Spleen (tissue), 11 donors: ENCODE data around the gene THBS4. TPM values are rescaled to one million over a fixed set of nuclear protein-coding genes. Genes with fewer than 3 reads are reported as not detected.

Experiments used
- DNase-seq: peaks from one replicate; pipeline ENCODE4 v3.0.0-alpha.2; 2020
- H3K27ac ChIP-seq, 8 donors: fragments of 200-600 bp; sonication (generic) in 7 of 8; 1 replicate in 4 of 8; 2 replicates in 4 of 8; pipeline versions ENCODE4 v1.5.0 to v1.8.0; 2016 to 2021; ENCODE audit warnings: inconsistent platforms in 4 of 8, mild to moderate bottlenecking in 4 of 8, moderate library complexity in 1 of 8
- H3K27me3 ChIP-seq, 7 donors: fragments of 200-600 bp; sonication (generic) in 6 of 7; replicated peaks in 1 of 7; 1 replicate in 4 of 7; 2 replicates in 3 of 7; pipeline versions ENCODE4 v1.5.0 to v1.8.0; 2016 to 2021; ENCODE audit warnings: inconsistent platforms in 3 of 7, mild to moderate bottlenecking in 1 of 7
- H3K36me3 ChIP-seq, 6 donors: fragments of 200-600 bp; sonication (generic) in 5 of 6; 1 replicate in 4 of 6; 2 replicates in 2 of 6; pipeline versions ENCODE4 v1.5.0 to v1.8.0; 2016 to 2021; ENCODE audit warnings: inconsistent platforms in 2 of 6
- H3K4me1 ChIP-seq, 6 donors: fragments of 200-600 bp; sonication (generic) in 5 of 6; 1 replicate in 3 of 6; 2 replicates in 3 of 6; pipeline versions ENCODE4 v1.5.0 to v1.8.0; 2016 to 2021; ENCODE audit warnings: inconsistent platforms in 3 of 6
- H3K4me3 ChIP-seq, 8 donors: fragments of 200-600 bp; sonication (generic) in 7 of 8; 1 replicate in 4 of 8; 2 replicates in 4 of 8; pipeline versions ENCODE4 v1.5.0 to v1.8.0; 2016 to 2021; ENCODE audit warnings: inconsistent platforms in 4 of 8, mild to moderate bottlenecking in 4 of 8, moderate library complexity in 2 of 8
- H3K9me3 ChIP-seq, 8 donors: fragments of 200-600 bp; sonication (generic) in 7 of 8; 1 replicate in 4 of 8; 2 replicates in 4 of 8; pipeline versions ENCODE4 v1.5.0 to v1.8.0; 2016 to 2021; ENCODE audit warnings: inconsistent platforms in 4 of 8
- POLR2A ChIP-seq, 3 donors: fragments of 450-650 bp; IDR thresholded peaks; one replicate each; pipeline ENCODE4 v1.5.1; 2017; ENCODE audit warnings: antibody characterized with exemption in 3 of 3, mild to moderate bottlenecking in 1 of 3
- POLR2AphosphoS5 ChIP-seq, 3 donors: sonication (generic); formaldehyde crosslinking; IDR thresholded peaks; one replicate each; pipeline ENCODE4 v1.5.1; 2017; ENCODE audit warnings: antibody characterized with exemption in 3 of 3
- whole genome bisulfite sequencing, 5 donors: extraction: QIAGEN DNeasy Blood & Tissue Kit in 3 of 5; methylation state at CpG; one replicate each; pipeline versions ENCODE4 v1.1.5 to v1.1.7; 2013 to 2018; 5-methylcytosine and 5-hydroxymethylcytosine counted together
- intact Hi-C: fragments of 100-400 bp; cut with DNase I; formaldehyde crosslinking; loops from one replicate; pipeline ENCODE4 v1.15.0; 2023; ENCODE audit warnings: low total_unique reads
- polyA plus RNA-seq, 3 donors: library from polyadenylated mRNA; stranded (reverse); fragments of 200-250 nt; gene quantifications; one replicate each; pipeline ENCODE4 v1.2.1, GENCODE V29; 2013
- total RNA-seq, 7 donors: library from RNA; depleted of rRNA in 3 of 7; stranded (reverse); fragments of >200 nt in 3 of 7; fragmentation: NEBNext Ultra II Directional in 4 of 7; extraction: Animal tissue kit (Norgen Biotek cat#: 25700) in 4 of 7; gene quantifications; one replicate each; pipeline versions ENCODE4 v1.1.0 to v1.2.1, GENCODE V29; 2016 to 2021
- TF ChIP-seq, protein P1 (sequence below), 11 experiments: fragments of 200-600 bp in 7 of 11; fragments of 450-650 bp in 4 of 11; sonication (generic) in 4 of 11; IDR thresholded peaks in 8 of 11; conservative IDR thresholded peaks in 3 of 11; 1 replicate in 7 of 11; 2 replicates in 4 of 11; pipeline versions ENCODE4 v1.4.0 to v1.8.0; 2016 to 2021; ENCODE audit warnings: antibody characterized with exemption in 11 of 11, inconsistent platforms in 4 of 11, mild to moderate bottlenecking in 1 of 11
- donor health status: healthy with polysubstance abuse.
- donor health status: DM: no; HTN: no; CAD: no; lungs with moderate emphysema.
- donor health status: DM: no; HTN: no; CAD: no.
- donor health status: Bipolar disorder and iron deficiency.
- donor health status: healthy.
- donor health status: DM: no; HTN: no; CAD: no.
- donor health status: DM: yes; HTN: yes; CAD: no.

The THBS4 gene
- total and polyA plus RNA-seq, 10 donors, result 0.34 to 1.1 (median 0.68) TPM

DNA sequence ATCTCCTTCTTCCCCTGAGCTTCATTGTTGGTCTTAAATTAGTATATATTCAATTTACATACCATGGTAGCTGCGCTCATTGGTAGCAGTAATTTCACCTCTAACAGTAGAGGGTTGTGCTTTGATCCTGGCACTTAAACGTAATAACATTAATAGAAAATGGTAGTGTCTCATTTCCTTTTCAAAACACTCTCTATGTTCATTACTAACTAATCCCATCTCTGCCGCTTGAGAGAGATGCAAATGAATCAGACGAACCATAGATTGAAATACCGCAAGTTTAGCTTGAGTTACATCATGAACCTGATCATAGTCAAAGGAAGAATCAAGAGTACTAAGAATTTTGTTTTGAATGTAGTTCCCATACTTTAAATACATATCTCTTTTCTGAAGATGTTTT lies 2.2 kb downstream of the THBS4 start:
- WGBS, 5 donors, result 69 to 83% (median 74%) methylated on average over 5 of the region's 5 CpGs
- peaks cover 0 to 75% (median 45%) of the 10 kb centered on the region in 7 donors for H3K27me3 ChIP-seq
- no peak overlapping the region for H3K4me3 ChIP-seq
- peaks cover 0 to 12% (median 6%) of the 10 kb centered on the region in 6 donors for H3K4me1 ChIP-seq
- TF ChIP-seq POLR2AphosphoS5 (IDR thresholded peaks at IDR 0.05) (no peak), POLR2A (IDR thresholded peaks at IDR 0.05) (no peak)
- TF ChIP-seq, protein P1, sequence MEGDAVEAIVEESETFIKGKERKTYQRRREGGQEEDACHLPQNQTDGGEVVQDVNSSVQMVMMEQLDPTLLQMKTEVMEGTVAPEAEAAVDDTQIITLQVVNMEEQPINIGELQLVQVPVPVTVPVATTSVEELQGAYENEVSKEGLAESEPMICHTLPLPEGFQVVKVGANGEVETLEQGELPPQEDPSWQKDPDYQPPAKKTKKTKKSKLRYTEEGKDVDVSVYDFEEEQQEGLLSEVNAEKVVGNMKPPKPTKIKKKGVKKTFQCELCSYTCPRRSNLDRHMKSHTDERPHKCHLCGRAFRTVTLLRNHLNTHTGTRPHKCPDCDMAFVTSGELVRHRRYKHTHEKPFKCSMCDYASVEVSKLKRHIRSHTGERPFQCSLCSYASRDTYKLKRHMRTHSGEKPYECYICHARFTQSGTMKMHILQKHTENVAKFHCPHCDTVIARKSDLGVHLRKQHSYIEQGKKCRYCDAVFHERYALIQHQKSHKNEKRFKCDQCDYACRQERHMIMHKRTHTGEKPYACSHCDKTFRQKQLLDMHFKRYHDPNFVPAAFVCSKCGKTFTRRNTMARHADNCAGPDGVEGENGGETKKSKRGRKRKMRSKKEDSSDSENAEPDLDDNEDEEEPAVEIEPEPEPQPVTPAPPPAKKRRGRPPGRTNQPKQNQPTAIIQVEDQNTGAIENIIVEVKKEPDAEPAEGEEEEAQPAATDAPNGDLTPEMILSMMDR (IDR thresholded peaks at IDR 0.05 in 8 of 11, conservative IDR thresholded peaks at IDR 0.05 in 3 of 11), result no peak
- H3K27ac ChIP-seq, result no peak overlapping the region
- no peaks in the 10 kb centered on the region for H3K9me3 ChIP-seq
- intact Hi-C loops, result no loop called here
- no peaks in the 10 kb centered on the region for H3K36me3 ChIP-seq
- DNase-seq, result no peak

DNA sequence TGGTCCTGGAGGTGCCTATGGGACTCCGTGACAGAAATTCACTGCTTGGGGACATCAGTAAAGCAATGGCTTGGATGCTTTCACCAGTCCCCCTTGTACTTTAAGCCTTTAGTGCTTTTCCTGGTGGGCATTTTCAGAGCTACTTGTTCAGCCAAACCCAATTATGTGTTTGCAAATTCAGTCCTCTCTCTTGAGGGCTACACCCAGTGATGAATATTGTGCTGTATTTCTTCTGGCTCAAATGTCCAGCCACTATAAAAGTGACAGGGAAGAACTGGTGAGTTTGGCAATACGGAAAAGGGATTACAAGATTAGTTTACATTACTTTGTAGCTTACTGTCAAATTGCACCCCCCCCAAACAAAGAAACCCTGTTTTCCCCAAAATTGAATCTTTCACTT lies 4.5 kb downstream of the THBS4 start:
- no peak for DNase-seq
- intact Hi-C loops, result no loop called here
- Histone ChIP-seq H3K27ac (no peak overlapping the region), H3K27me3 (peaks cover 0 to 71% (median 27%) of the 10 kb centered on the region in 7 donors), H3K36me3 (no peaks in the 10 kb centered on the region), H3K4me1 (peaks cover 0 to 12% (median 5%) of the 10 kb centered on the region in 6 donors), H3K4me3 (no peak overlapping the region), H3K9me3 (no peaks in the 10 kb centered on the region)
- no peak for TF ChIP-seq POLR2A (IDR thresholded peaks at IDR 0.05)
- 66 to 84% (median 69%) methylated on average over 2 of the region's 2 CpGs for WGBS, 5 donors

DNA sequence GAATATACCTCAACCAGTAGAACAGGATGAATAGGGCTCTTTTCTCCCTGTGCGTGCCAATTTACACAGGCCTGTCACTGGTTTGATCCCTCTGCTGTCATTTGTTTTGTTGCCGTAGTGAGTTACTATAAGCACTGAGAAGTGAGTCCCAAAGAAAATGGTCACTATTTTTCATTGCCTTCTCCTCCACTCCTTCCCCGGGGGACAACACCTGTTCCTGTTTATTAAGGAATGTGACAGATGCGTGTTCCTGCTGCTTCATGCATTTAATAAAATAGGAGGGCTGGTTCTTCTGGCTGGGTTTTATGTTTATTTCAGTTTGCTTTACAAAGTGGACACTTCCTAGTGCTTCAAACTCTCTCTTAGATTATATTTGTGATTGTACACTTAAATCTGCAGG lies 6.4 kb downstream of the THBS4 start:
- no peak for TF ChIP-seq POLR2AphosphoS5 (IDR thresholded peaks at IDR 0.05)
- TF ChIP-seq POLR2A (IDR thresholded peaks at IDR 0.05), result no peak
- TF ChIP-seq, protein P1 (IDR thresholded peaks at IDR 0.05 in 8 of 11, conservative IDR thresholded peaks at IDR 0.05 in 3 of 11), result no peak
- H3K4me1 ChIP-seq, result no peaks in the 10 kb centered on the region
- no peaks in the 10 kb centered on the region for H3K36me3 ChIP-seq
- no peaks in the 10 kb centered on the region for H3K9me3 ChIP-seq
- H3K4me3 ChIP-seq, result no peak overlapping the region
- H3K27me3 ChIP-seq, result peaks cover 0 to 53% (median 9%) of the 10 kb centered on the region in 7 donors
- intact Hi-C loops, result no loop called here
- H3K27ac ChIP-seq, result no peak overlapping the region
- WGBS, 5 donors, result 79 to 92% (median 88%) methylated on average over 4 of the region's 4 CpGs
- no peak for DNase-seq

DNA sequence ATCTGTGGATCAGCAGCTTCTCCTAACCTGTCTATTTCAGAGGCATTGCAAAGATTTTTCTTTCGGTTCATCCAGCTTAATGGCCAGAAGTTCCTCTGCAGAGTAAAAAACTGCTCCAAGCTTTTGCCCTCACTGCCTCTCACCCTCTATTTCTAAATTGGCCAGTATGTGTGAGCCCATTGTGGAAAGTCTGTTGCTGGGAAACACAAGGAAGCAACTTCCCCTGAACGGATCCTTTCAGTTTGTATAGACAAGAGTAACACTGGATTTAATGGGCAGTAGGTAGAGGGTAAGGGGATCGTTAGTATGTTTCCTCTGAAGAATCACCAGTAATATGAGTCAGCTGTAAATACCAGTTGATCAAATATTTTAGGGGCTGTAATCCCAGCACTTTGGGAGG lies 7.2 kb downstream of the THBS4 start:
- intact Hi-C loops, result no loop called here
- DNase-seq, result no peak
- H3K27ac ChIP-seq, result no peak overlapping the region
- no peaks in the 10 kb centered on the region for H3K4me1 ChIP-seq
- H3K9me3 ChIP-seq, result no peaks in the 10 kb centered on the region
- WGBS, 5 donors, result 62 to 77% (median 73%) methylated on average over 3 of the region's 3 CpGs
- no peak overlapping the region for H3K4me3 ChIP-seq
- TF ChIP-seq POLR2A (IDR thresholded peaks at IDR 0.05) (no peak), POLR2AphosphoS5 (IDR thresholded peaks at IDR 0.05) (no peak)
- TF ChIP-seq, protein P1 (IDR thresholded peaks at IDR 0.05 in 8 of 11, conservative IDR thresholded peaks at IDR 0.05 in 3 of 11), result no peak
- no peaks in the 10 kb centered on the region for H3K36me3 ChIP-seq
- peaks cover 0 to 45% (median 4%) of the 10 kb centered on the region in 7 donors for H3K27me3 ChIP-seq

DNA sequence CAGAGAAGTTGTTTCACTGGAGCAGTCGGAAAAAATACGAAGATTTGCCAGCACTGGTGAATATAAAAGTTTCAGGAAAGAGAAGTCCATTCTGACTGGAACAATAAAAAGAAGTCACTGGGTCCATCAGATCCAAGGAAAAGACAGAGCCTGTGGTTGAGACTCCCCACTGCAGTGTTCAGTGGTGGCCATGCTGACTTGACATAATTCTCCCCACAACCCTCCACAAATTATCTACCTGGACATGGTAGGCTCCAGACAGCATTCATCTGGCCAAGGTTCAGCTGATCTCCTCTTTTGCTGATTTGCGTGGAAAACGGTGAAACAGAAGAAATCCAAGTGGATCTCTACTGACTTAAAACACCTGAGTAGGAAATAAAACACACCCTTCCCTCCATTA lies 8.0 kb downstream of the THBS4 start:
- no peaks in the 10 kb centered on the region for H3K36me3 ChIP-seq
- no peaks in the 10 kb centered on the region for H3K9me3 ChIP-seq
- no peak overlapping the region for H3K27ac ChIP-seq
- no peaks in the 10 kb centered on the region for H3K4me1 ChIP-seq
- WGBS, 5 donors, result 80 to 96% (median 90%) methylated on average over 4 of the region's 4 CpGs
- H3K27me3 ChIP-seq, result peaks cover 0 to 37% (median 3%) of the 10 kb centered on the region in 7 donors
- intact Hi-C loops, result no loop called here
- DNase-seq, result no peak
- H3K4me3 ChIP-seq, result no peak overlapping the region
- TF ChIP-seq POLR2AphosphoS5 (IDR thresholded peaks at IDR 0.05) (no peak), POLR2A (IDR thresholded peaks at IDR 0.05) (no peak)
- TF ChIP-seq, protein P1 (IDR thresholded peaks at IDR 0.05 in 8 of 11, conservative IDR thresholded peaks at IDR 0.05 in 3 of 11), result no peak
